GM13976 (cell line): Measurements from ENCODE around the gene APRT.
"Not testable (repeated sequence)": the region's sequence is repeated elsewhere in the genome, so short reads cannot be mapped to it uniquely, and the experiment has no call there.

Experiments used
- DNase-seq: peaks from one replicate; pipeline ENCODE4 v3.0.0; 2012; ENCODE audit warnings: low spot score
- CTCF ChIP-seq: IDR thresholded peaks from 2 replicates; pipeline ENCODE4 v1.5.1; 2012; ENCODE audit warnings: borderline replicate concordance, mild to moderate bottlenecking; ENCODE audit not compliant: insufficient read depth; ENCODE audit errors: extremely low read depth, missing control alignments, control extremely low read depth
- in situ Hi-C: fragments of 300-500 bp; cut with MboI; formaldehyde crosslinking; loops from one replicate; pipeline ENCODE4 v1.12.0; 2022; ENCODE audit warnings: low sequenced_read_pairs, mixed read lengths, inconsistent platforms; ENCODE audit not compliant: unreplicated experiment

The APRT gene

GRCh38 chr16:88825146-88825545, 13.4 kb upstream of the APRT start:
- DNase-seq: no peak
- no peak for TF ChIP-seq CTCF
- in situ Hi-C loops: no loop called here

- TF ChIP-seq CTCF: no peak
- no peak for DNase-seq
- in situ Hi-C loops: no loop called here
These were observed 12.7 kb upstream of the APRT start for GRCh38 chr16:88824256-88825077.

- in situ Hi-C loops: not testable (repeated sequence)
These were observed 11.9 kb upstream of the APRT start for GRCh38 chr16:88823646-88824045.

GRCh38 chr16:88822281-88823040, 10.7 kb upstream of the APRT start:
- no peak for TF ChIP-seq CTCF
- in situ Hi-C loops: no loop called here
- no peak for DNase-seq

More at GRCh38 chr16:88823646-88824045, 11.9 kb upstream of the APRT start:
- not testable (repeated sequence) for DNase-seq

GRCh38 chr16:88821168-88821850, 9.6 kb upstream of the APRT start:
- in situ Hi-C loops: no loop called here
- no peak for DNase-seq
- no peak for TF ChIP-seq CTCF

GRCh38 chr16:88820385-88821025, 8.8 kb upstream of the APRT start:
- TF ChIP-seq CTCF: no peak
- no peak for DNase-seq
- in situ Hi-C loops: no loop called here

- in situ Hi-C loops: no loop called here
- no peak for DNase-seq
These were observed 7.4 kb upstream of the APRT start for GRCh38 chr16:88819126-88819525.

More at GRCh38 chr16:88819126-88819525, 7.4 kb upstream of the APRT start:
- TF ChIP-seq CTCF: no peak
